GM23338 (cell line): ENCODE measurements around the gene DUSP1. TPM values are rescaled to one million over a fixed set of nuclear protein-coding genes. Genes with fewer than 3 reads are reported as not detected.

Source experiments
- CREB1 ChIP-seq: fragments of 250-450 bp; sonication (Bioruptor Pico); IDR thresholded peaks from 2 replicates; pipeline ENCODE4 v1.5.0; 2020; ENCODE audit warnings: low read depth, mild to moderate bottlenecking, moderate library complexity
- JUNB ChIP-seq: IDR thresholded peaks from one replicate; pipeline ENCODE4 v1.6.1; 2016; ENCODE audit warnings: antibody characterized with exemption; ENCODE audit not compliant: unreplicated experiment
- POLR2AphosphoS5 ChIP-seq: IDR thresholded peaks from 2 replicates; pipeline ENCODE4 v1.6.1; 2016; ENCODE audit warnings: antibody characterized with exemption, low read depth
- REST ChIP-seq: IDR thresholded peaks from one replicate; pipeline ENCODE4 v1.6.1; 2018; ENCODE audit warnings: antibody characterized with exemption; ENCODE audit not compliant: unreplicated experiment
- STAT1 ChIP-seq: IDR thresholded peaks from one replicate; pipeline ENCODE4 v1.6.1; 2016; ENCODE audit warnings: antibody characterized with exemption; ENCODE audit not compliant: unreplicated experiment
- ZNF114 ChIP-seq: fragments of 250-450 bp; sonication (Bioruptor Pico); IDR thresholded peaks from 2 replicates; pipeline ENCODE4 v1.5.0; 2020; ENCODE audit warnings: mild to moderate bottlenecking, moderate library complexity
- ZNF462 ChIP-seq: fragments of 250-450 bp; sonication (Bioruptor Pico); IDR thresholded peaks from 2 replicates; pipeline ENCODE4 v1.5.0; 2020; ENCODE audit warnings: mild to moderate bottlenecking, moderate library complexity
- polyA plus RNA-seq: library from polyadenylated mRNA; unstranded; fragments of >200 nt; fragmentation: Nextera tagmentation; extraction: Ambion mirVana; gene quantifications from 2 replicates; pipeline ENCODE4 v1.2.1, GENCODE V29; 2016
- total RNA-seq: library from RNA; depleted of rRNA; stranded (reverse); fragments of >200 nt; shearing (Covaris generic); gene quantifications from 2 replicates; pipeline ENCODE4 v1.2.3, GENCODE V29; 2014

The DUSP1 gene
- total and polyA plus RNA-seq, 2 experiments from 2014 or later: 9.7 to 17.2 TPM

- no peak for TF ChIP-seq ZNF462 (CRISPR knock-in tag)
- TF ChIP-seq POLR2AphosphoS5: no peak
- TF ChIP-seq REST: no peak
- no peak for TF ChIP-seq STAT1
- TF ChIP-seq ZNF114 (CRISPR knock-in tag): no peak
- no peak for TF ChIP-seq CREB1 (CRISPR knock-in tag)
- TF ChIP-seq JUNB: no peak
Measured at GRCh38 chr5:172728481-172729241, 42.3 kb downstream of the DUSP1 start (continued).
